ENCODE measurements around the gene DMC1.

DNA sequence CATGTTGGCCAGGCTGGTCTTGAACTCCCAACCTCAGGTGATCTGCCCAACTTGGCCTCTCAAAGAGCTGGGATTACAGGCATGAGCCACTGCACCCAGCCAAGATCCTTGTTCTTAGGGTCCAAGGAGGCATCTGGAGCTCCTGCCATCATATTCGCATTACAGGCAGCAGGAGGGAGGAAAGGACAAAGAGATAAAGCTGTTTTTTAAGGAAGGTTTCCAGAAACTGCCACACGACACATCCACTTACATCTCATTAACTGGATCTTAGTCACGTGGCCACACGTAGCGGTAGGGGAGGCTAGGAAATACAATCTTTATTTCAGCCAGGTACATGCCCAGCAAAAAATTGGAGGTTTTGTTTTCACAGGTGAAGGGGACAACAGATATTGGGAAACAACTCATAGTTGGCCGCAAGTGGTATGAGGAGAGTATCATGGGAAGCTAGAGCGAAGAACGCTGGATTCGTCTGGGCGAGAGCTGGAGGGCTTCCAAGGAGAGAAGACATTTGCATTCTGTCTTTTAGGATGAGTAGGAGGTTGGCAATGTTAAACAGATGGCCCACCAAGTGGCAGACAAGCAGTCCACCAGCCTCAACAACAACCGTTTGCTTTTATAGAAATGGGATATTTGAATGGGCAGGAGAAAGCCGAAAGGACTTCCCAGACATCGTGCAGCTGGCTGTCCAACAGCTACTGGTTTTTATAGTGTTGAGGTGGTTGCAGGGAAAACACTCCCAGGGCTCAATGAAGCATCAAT is 39.2 kb upstream of the DMC1 start:
- TF ChIP-seq CTCF (IDR thresholded peaks at IDR 0.05) (no peak), POLR2A (IDR thresholded peaks at IDR 0.05) (no peak)
